H1 (cell line): ENCODE data around the gene MRC2. TPM values are rescaled to one million over a fixed set of nuclear protein-coding genes. Genes with fewer than 3 reads are reported as not detected.

Experiments
- CTCF ChIA-PET: fragments of 300-600 bp; sonication (Branson Sonifier 250); formaldehyde crosslinking; loops from one replicate; lab custom pipeline; 2021; ENCODE audit not compliant: partially characterized antibody; lab: Charles Lee
- POLR2A ChIA-PET: fragments of 300-600 bp; sonication (Branson Sonifier 250); formaldehyde crosslinking; loops from one replicate; lab custom pipeline; 2021; ENCODE audit warnings: inconsistent platforms; ENCODE audit not compliant: partially characterized antibody; lab: Charles Lee
- DNase-seq, 2 experiments: peaks; one replicate each; pipeline versions ENCODE4 v3.0.0 to v3.0.0-alpha.2; 2010 to 2022; ENCODE audit warnings: low spot score in 2 of 2, low read depth in 1 of 2, mixed read lengths in 1 of 2
- FAIRE-seq: peaks from 2 replicates; lab custom pipeline; 2011; peaks lifted over from hg19 to GRCh38; lab: Jason Lieb, UNC
- H2AFZ ChIP-seq: 2 replicates; pipeline ENCODE4 v1.8.1; 2012; ENCODE audit warnings: low read length, inconsistent platforms
- H2AK5ac ChIP-seq: 2 replicates; pipeline ENCODE4 v1.6.1; 2013; ENCODE audit warnings: low read depth, low read length
- H2BK120ac ChIP-seq: replicated peaks from 2 replicates; pipeline ENCODE3; 2013; ENCODE audit warnings: low read depth, low read length, inconsistent platforms
- H2BK12ac ChIP-seq: 2 replicates; pipeline ENCODE4 v1.6.1; 2013; ENCODE audit warnings: low read depth, low read length
- H2BK15ac ChIP-seq: 2 replicates; pipeline ENCODE4 v1.6.1; 2013; ENCODE audit warnings: low read length
- H2BK20ac ChIP-seq: 2 replicates; pipeline ENCODE4 v1.6.1; 2013; ENCODE audit warnings: low read length
- H2BK5ac ChIP-seq: 2 replicates; pipeline ENCODE4 v1.6.1; 2013; ENCODE audit warnings: low read depth, low read length
- H3K14ac ChIP-seq: 2 replicates; pipeline ENCODE4 v1.6.1; 2013; ENCODE audit warnings: inconsistent platforms; ENCODE audit not compliant: insufficient read length
- H3K18ac ChIP-seq: 2 replicates; pipeline ENCODE4 v1.6.1; 2013; ENCODE audit warnings: low read length; ENCODE audit errors: extremely low read depth
- H3K23ac ChIP-seq: 2 replicates; pipeline ENCODE4 v1.6.1; 2013; ENCODE audit warnings: inconsistent platforms; ENCODE audit not compliant: insufficient read length
- H3K23me2 ChIP-seq: 2 replicates; pipeline ENCODE4 v1.6.1; 2013; ENCODE audit warnings: low read depth, low read length
- H3K27ac ChIP-seq: 2 replicates; pipeline ENCODE4 v1.6.1; 2011; ENCODE audit warnings: low read depth, low read length, inconsistent platforms
- H3K27me3 ChIP-seq, 4 experiments: replicated peaks in 1 of 4; 1 replicate in 1 of 4; 2 replicates in 3 of 4; pipeline versions ENCODE4 v1.6.1 to v1.8.1; 2011 to 2013; ENCODE audit warnings: low read length in 3 of 4, mild to moderate bottlenecking in 3 of 4, inconsistent platforms in 2 of 4, mixed read lengths in 2 of 4, moderate library complexity in 1 of 4; ENCODE audit not compliant: control insufficient read depth in 3 of 4, insufficient read depth in 3 of 4; ENCODE audit errors: extremely low read depth in 1 of 4
- H3K36me3 ChIP-seq, 4 experiments: 2 replicates each; pipeline versions ENCODE4 v1.6.1 to v1.8.1; 2011 to 2013; ENCODE audit warnings: mild to moderate bottlenecking in 4 of 4, low read length in 3 of 4, moderate library complexity in 2 of 4, control low read depth in 1 of 4, inconsistent platforms in 1 of 4; ENCODE audit not compliant: insufficient read depth in 4 of 4, control insufficient read depth in 2 of 4
- H3K4ac ChIP-seq: replicated peaks from 2 replicates; pipeline ENCODE3; 2013; ENCODE audit warnings: low read length, low read depth, mixed read lengths, inconsistent platforms; ENCODE audit not compliant: insufficient read length
- H3K4me1 ChIP-seq, 4 experiments: replicated peaks in 1 of 4; 1 replicate in 1 of 4; 2 replicates in 3 of 4; pipeline versions ENCODE4 v1.6.1 to v1.8.1; 2011 to 2013; ENCODE audit warnings: low read length in 3 of 4, inconsistent platforms in 2 of 4, mixed read lengths in 1 of 4; ENCODE audit not compliant: insufficient read depth in 4 of 4, control insufficient read depth in 3 of 4
- H3K4me2 ChIP-seq, 2 experiments: 2 replicates each; pipeline versions ENCODE4 v1.6.1 to v1.8.1; 2011 to 2013; ENCODE audit warnings: low read depth in 2 of 2, low read length in 2 of 2, control low read depth in 1 of 2, inconsistent platforms in 1 of 2, mild to moderate bottlenecking in 1 of 2; ENCODE audit not compliant: insufficient read depth in 1 of 2
- H3K4me3 ChIP-seq, 4 experiments: fragments of 200-600, 300-600 bp in 1 of 4; sonication (generic), shearing (Covaris generic), sonication (Bioruptor Twin) in 1 of 4; 2 replicates each; pipeline versions ENCODE4 v1.5.1 to v1.8.1; 2011 to 2016; ENCODE audit warnings: low read length in 4 of 4, low read depth in 3 of 4, control low read depth in 2 of 4, inconsistent platforms in 2 of 4, mild to moderate bottlenecking in 2 of 4, mixed read lengths in 1 of 4, moderate library complexity in 1 of 4; ENCODE audit not compliant: insufficient read depth in 2 of 4; ENCODE audit errors: extremely low read depth in 1 of 4
- H3K56ac ChIP-seq: replicated peaks from 2 replicates; pipeline ENCODE3; 2013; ENCODE audit warnings: low read depth, mild to moderate bottlenecking, mixed read lengths, low read length, inconsistent platforms; ENCODE audit not compliant: insufficient read length
- H3K79me1 ChIP-seq: 2 replicates; pipeline ENCODE4 v1.6.1; 2013; ENCODE audit warnings: low read depth, low read length, control low read depth
- H3K79me2 ChIP-seq, 2 experiments: 2 replicates each; pipeline versions ENCODE4 v1.6.1 to v1.8.1; 2012 to 2013; ENCODE audit warnings: low read length in 2 of 2, mild to moderate bottlenecking in 2 of 2, inconsistent platforms in 1 of 2; ENCODE audit not compliant: insufficient read depth in 2 of 2, control insufficient read depth in 1 of 2
- H3K9ac ChIP-seq, 4 experiments: replicated peaks in 1 of 4; 1 replicate in 1 of 4; 2 replicates in 3 of 4; pipeline versions ENCODE4 v1.6.1 to v1.8.1; 2011 to 2013; ENCODE audit warnings: low read depth in 3 of 4, low read length in 3 of 4, control low read depth in 2 of 4, mild to moderate bottlenecking in 2 of 4, moderate library complexity in 2 of 4, inconsistent platforms in 1 of 4; ENCODE audit errors: extremely low read depth in 1 of 4
- H3K9me3 ChIP-seq, 2 experiments: 2 replicates each; pipeline versions ENCODE4 v1.6.1 to v1.8.1; 2012 to 2013; ENCODE audit warnings: mild to moderate bottlenecking in 2 of 2, moderate library complexity in 2 of 2, control low read depth in 1 of 2, inconsistent platforms in 1 of 2, low read depth in 1 of 2, low read length in 1 of 2, mixed read lengths in 1 of 2; ENCODE audit not compliant: insufficient read depth in 2 of 2
- H4K20me1 ChIP-seq, 2 experiments: replicated peaks in 1 of 2; 2 replicates each; pipeline versions ENCODE3 to v1.8.1; 2011 to 2013; ENCODE audit warnings: inconsistent platforms in 2 of 2, low read length in 2 of 2, mild to moderate bottlenecking in 1 of 2; ENCODE audit not compliant: insufficient read depth in 2 of 2, control insufficient read depth in 1 of 2
- H4K5ac ChIP-seq: 2 replicates; pipeline ENCODE4 v1.6.1; 2013; ENCODE audit warnings: low read length, low read depth, mixed read lengths, inconsistent platforms; ENCODE audit not compliant: insufficient read length
- H4K8ac ChIP-seq: 2 replicates; pipeline ENCODE4 v1.8.0; 2013; ENCODE audit warnings: mild to moderate bottlenecking, moderate library complexity, low read length, inconsistent platforms; ENCODE audit not compliant: insufficient read depth; ENCODE audit errors: extremely low read depth
- H4K91ac ChIP-seq: replicated peaks from 2 replicates; pipeline ENCODE3; 2013; ENCODE audit warnings: low read length, mixed read lengths, inconsistent platforms; ENCODE audit not compliant: insufficient read length
- CBX5 ChIP-seq: fragments of 300-800, 300-1000 bp; sonication (generic); IDR thresholded peaks from 2 replicates; pipeline ENCODE4 v1.7.1; 2016; ENCODE audit warnings: antibody characterized with exemption, low read length, low read depth
- GTF2F1 ChIP-seq: IDR thresholded peaks from 2 replicates; pipeline ENCODE4 v1.6.1; 2012; ENCODE audit warnings: low read depth, low read length, improper control_type of control experiment, borderline replicate concordance
- JUND ChIP-seq: IDR thresholded peaks from 2 replicates; pipeline ENCODE4 v1.6.1; 2011; ENCODE audit warnings: mild to moderate bottlenecking, improper control_type of control experiment, low read length
- KDM5A ChIP-seq: fragments of 200-600 bp; IDR thresholded peaks from 2 replicates; pipeline ENCODE4 v1.7.1; 2012; ENCODE audit warnings: mild to moderate bottlenecking, low read length, inconsistent platforms, mixed read lengths
- MAFK ChIP-seq: IDR thresholded peaks from 2 replicates; pipeline ENCODE4 v1.6.1; 2012; ENCODE audit warnings: low read depth, mild to moderate bottlenecking, improper control_type of control experiment, low read length
- RBBP5 ChIP-seq: IDR thresholded peaks from 2 replicates; pipeline ENCODE4 v1.7.1; 2012; ENCODE audit warnings: low read depth, mild to moderate bottlenecking, inconsistent platforms, low read length, moderate library complexity, borderline replicate concordance
- RFX5 ChIP-seq: IDR thresholded peaks from 2 replicates; pipeline ENCODE4 v1.6.1; 2011; ENCODE audit warnings: low read depth, low read length, improper control_type of control experiment, borderline replicate concordance
- SAP30 ChIP-seq: fragments of 300-600 bp; sonication (generic); IDR thresholded peaks from 2 replicates; pipeline ENCODE4 v1.7.1; 2012; ENCODE audit warnings: low read length, moderate library complexity, mild to moderate bottlenecking, inconsistent platforms; ENCODE audit not compliant: insufficient read depth, insufficient replicate concordance
- SIN3A ChIP-seq, 2 experiments: IDR thresholded peaks in 1 of 2; conservative IDR thresholded peaks in 1 of 2; 2 replicates each; pipeline ENCODE4 v1.6.1; 2011 to 2012; ENCODE audit warnings: low read length in 2 of 2, improper control_type of control experiment in 1 of 2, low read depth in 1 of 2, mild to moderate bottlenecking in 1 of 2
- SIRT6 ChIP-seq: IDR thresholded peaks from one replicate; pipeline ENCODE4 v1.7.1; 2012; ENCODE audit warnings: low read length, inconsistent platforms
- TCF12 ChIP-seq: IDR thresholded peaks from 2 replicates; pipeline ENCODE4 v1.6.1; 2011; ENCODE audit warnings: low read depth, mild to moderate bottlenecking, low read length
- WGBS, 2 experiments: shearing (Covaris generic) in 1 of 2; methylation state at CpG; one replicate each; pipeline versions ENCODE4 v1.1.6 to v1.1.7; 2013 to 2015; ENCODE audit warnings: low lambda C conversion rate in 2 of 2, mixed read lengths in 2 of 2, inconsistent platforms in 1 of 2, low coverage in 1 of 2, missing lambda C conversion rate in 1 of 2; ENCODE audit not compliant: insufficient replicate concordance in 2 of 2, insufficient coverage in 1 of 2, insufficient read length in 1 of 2; ENCODE audit errors: extremely low coverage in 1 of 2, missing lambda C conversion rate in 1 of 2; 5-methylcytosine and 5-hydroxymethylcytosine counted together
- polyA plus RNA-seq, 7 experiments: library from polyadenylated mRNA; depleted of rRNA in 3 of 7; stranded (reverse) in 5 of 7; unstranded in 2 of 7; fragments of >200 nt in 5 of 7; fragments of 200-250 nt in 2 of 7; gene quantifications; 1 replicate in 5 of 7; 2 replicates in 1 of 7; 4 replicates in 1 of 7; pipeline versions ENCODE4 v1.2.1 to v1.2.3, GENCODE V29; 2011 to 2013; ENCODE audit warnings: missing spikeins in 2 of 7, mixed read lengths in 2 of 7
- total RNA-seq: library from RNA; stranded (reverse); fragmentation: NEBNext Ultra II Directional; extraction: Animal tissue kit (Norgen Biotek cat#: 25700); gene quantifications from 2 replicates; pipeline ENCODE4 v1.2.1, GENCODE V29; 2021
- TF ChIP-seq, protein P1 (sequence below): IDR thresholded peaks from 2 replicates; pipeline ENCODE4 v1.6.1; 2011; ENCODE audit warnings: low read depth, mild to moderate bottlenecking, low read length; ENCODE audit not compliant: insufficient read depth

MRC2 gene
- total and polyA plus RNA-seq, 2 of the 8 experiments (the other 6 are each of a cell fraction or from before 2014, with no cell fraction given) = 7.0 to 24.2 TPM

DNA sequence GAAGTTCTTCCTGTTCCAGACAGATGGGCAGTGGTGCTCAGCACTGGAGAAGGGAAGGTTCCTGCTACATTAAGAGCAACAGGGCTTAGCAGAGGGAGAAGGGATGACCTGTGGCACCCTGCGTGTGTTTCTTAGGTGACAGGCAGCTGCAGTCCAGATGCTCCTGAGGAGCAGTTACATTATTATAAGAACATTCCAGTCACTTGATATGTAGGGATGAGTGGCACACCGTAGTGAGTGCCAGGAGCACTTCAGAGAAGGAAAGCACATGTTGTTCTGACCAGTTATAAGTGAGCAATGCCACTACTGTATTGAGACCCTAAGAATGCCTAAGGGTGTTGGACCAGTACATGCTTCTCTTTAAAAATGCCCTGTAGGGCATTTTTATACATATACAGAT is 39.9 kb upstream of the MRC2 start:
- 89% methylated on average over 2 of the region's 2 CpGs; no CpG with 5 or more reads in 1 of the 2 experiments for WGBS, 2 experiments
- H2BK20ac ChIP-seq = no peak overlapping the region

More for the DNA sequence above, 39.9 kb upstream of the MRC2 start:
- no peak overlapping the region for H2BK15ac ChIP-seq
- no peak overlapping the region for H4K8ac ChIP-seq
- H2BK5ac ChIP-seq = no peak overlapping the region
- TF ChIP-seq CBX5 = no peak
- no peak for TF ChIP-seq GTF2F1
- TF ChIP-seq, protein P1, sequence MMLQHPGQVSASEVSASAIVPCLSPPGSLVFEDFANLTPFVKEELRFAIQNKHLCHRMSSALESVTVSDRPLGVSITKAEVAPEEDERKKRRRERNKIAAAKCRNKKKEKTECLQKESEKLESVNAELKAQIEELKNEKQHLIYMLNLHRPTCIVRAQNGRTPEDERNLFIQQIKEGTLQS = no peak
- TF ChIP-seq JUND = no peak
- no peak for TF ChIP-seq RFX5
- TF ChIP-seq TCF12 = no peak
- TF ChIP-seq SIN3A (conservative IDR thresholded peaks at IDR 0.05 in 1 of 2, IDR thresholded peaks at IDR 0.05 in 1 of 2; ENCODE audit: low read depth in 1 of 2, low read length in 2 of 2) = no peak
- no peak for TF ChIP-seq KDM5A
- no peak for TF ChIP-seq SAP30
- no peak for TF ChIP-seq SIRT6
- no peak for TF ChIP-seq MAFK
- no peak for TF ChIP-seq RBBP5
- H3K4ac ChIP-seq = no peak overlapping the region
- H3K4me1 ChIP-seq = no peaks in the 10 kb centered on the region
- H4K20me1 ChIP-seq = peaks cover 0 to 1% of the 10 kb centered on the region in 2 experiments
- FAIRE-seq (no peak), DNase-seq (no peak)
- peaks cover 2 to 23% (median 7%) of the 10 kb centered on the region in 4 experiments for H3K36me3 ChIP-seq
- H4K5ac ChIP-seq = no peak overlapping the region
- H3K4me3 ChIP-seq = no peak overlapping the region
- H3K23ac ChIP-seq = no peak overlapping the region
- no peak overlapping the region for H3K56ac ChIP-seq
- no peaks in the 10 kb centered on the region for H3K9me3 ChIP-seq
- H3K9ac ChIP-seq = no peak overlapping the region
- H3K79me1 ChIP-seq = no peaks in the 10 kb centered on the region
- no peaks in the 10 kb centered on the region; the same call in 1 of the 2 replicates for H3K23me2 ChIP-seq
- no peak overlapping the region for H3K18ac ChIP-seq
- H3K27me3 ChIP-seq = no peaks in the 10 kb centered on the region
- CTCF ChIA-PET = no interaction called here
- H3K14ac ChIP-seq = no peak overlapping the region
- H2BK120ac ChIP-seq = no peak overlapping the region
- no peak overlapping the region for H2AFZ ChIP-seq
- no peak overlapping the region for H2BK12ac ChIP-seq
- H3K27ac ChIP-seq = no peak overlapping the region
- H3K79me2 ChIP-seq = no peaks in the 10 kb centered on the region
- no peak overlapping the region for H2AK5ac ChIP-seq
- POLR2A ChIA-PET = no interaction called here
- no peak overlapping the region for H3K4me2 ChIP-seq
- H4K91ac ChIP-seq = no peak overlapping the region
